H1 (cell line): Measurements from ENCODE around the gene TUBGCP6. TPM values are rescaled to one million over a fixed set of nuclear protein-coding genes. Genes with fewer than 3 reads are reported as not detected.
"Not testable (repeated sequence)": the region's sequence is repeated elsewhere in the genome, so short reads cannot be mapped to it uniquely, and the experiment has no call there.

Experiments used
- CTCF ChIA-PET: fragments of 300-600 bp; sonication (Branson Sonifier 250); formaldehyde crosslinking; loops from one replicate; lab custom pipeline; 2021; ENCODE audit not compliant: partially characterized antibody; lab: Charles Lee
- POLR2A ChIA-PET: fragments of 300-600 bp; sonication (Branson Sonifier 250); formaldehyde crosslinking; loops from one replicate; lab custom pipeline; 2021; ENCODE audit warnings: inconsistent platforms; ENCODE audit not compliant: partially characterized antibody; lab: Charles Lee
- DNase-seq, 2 experiments: peaks; one replicate each; pipeline versions ENCODE4 v3.0.0 to v3.0.0-alpha.2; 2010 to 2022; ENCODE audit warnings: low spot score in 2 of 2, low read depth in 1 of 2, mixed read lengths in 1 of 2
- FAIRE-seq: peaks from 2 replicates; lab custom pipeline; 2011; peaks lifted over from hg19 to GRCh38; lab: Jason Lieb, UNC
- H2AFZ ChIP-seq: 2 replicates; pipeline ENCODE4 v1.8.1; 2012; ENCODE audit warnings: low read length, inconsistent platforms
- H2AK5ac ChIP-seq: 2 replicates; pipeline ENCODE4 v1.6.1; 2013; ENCODE audit warnings: low read depth, low read length
- H2BK120ac ChIP-seq: replicated peaks from 2 replicates; pipeline ENCODE3; 2013; ENCODE audit warnings: low read depth, low read length, inconsistent platforms
- H2BK12ac ChIP-seq: 2 replicates; pipeline ENCODE4 v1.6.1; 2013; ENCODE audit warnings: low read depth, low read length
- H2BK15ac ChIP-seq: 2 replicates; pipeline ENCODE4 v1.6.1; 2013; ENCODE audit warnings: low read length
- H2BK20ac ChIP-seq: 2 replicates; pipeline ENCODE4 v1.6.1; 2013; ENCODE audit warnings: low read length
- H2BK5ac ChIP-seq: 2 replicates; pipeline ENCODE4 v1.6.1; 2013; ENCODE audit warnings: low read depth, low read length
- H3K14ac ChIP-seq: 2 replicates; pipeline ENCODE4 v1.6.1; 2013; ENCODE audit warnings: inconsistent platforms; ENCODE audit not compliant: insufficient read length
- H3K18ac ChIP-seq: 2 replicates; pipeline ENCODE4 v1.6.1; 2013; ENCODE audit warnings: low read length; ENCODE audit errors: extremely low read depth
- H3K23ac ChIP-seq: 2 replicates; pipeline ENCODE4 v1.6.1; 2013; ENCODE audit warnings: inconsistent platforms; ENCODE audit not compliant: insufficient read length
- H3K23me2 ChIP-seq: 2 replicates; pipeline ENCODE4 v1.6.1; 2013; ENCODE audit warnings: low read depth, low read length
- H3K27ac ChIP-seq: 2 replicates; pipeline ENCODE4 v1.6.1; 2011; ENCODE audit warnings: low read depth, low read length, inconsistent platforms
- H3K27me3 ChIP-seq, 4 experiments: replicated peaks in 1 of 4; 1 replicate in 1 of 4; 2 replicates in 3 of 4; pipeline versions ENCODE4 v1.6.1 to v1.8.1; 2011 to 2013; ENCODE audit warnings: low read length in 3 of 4, mild to moderate bottlenecking in 3 of 4, inconsistent platforms in 2 of 4, mixed read lengths in 2 of 4, moderate library complexity in 1 of 4; ENCODE audit not compliant: control insufficient read depth in 3 of 4, insufficient read depth in 3 of 4; ENCODE audit errors: extremely low read depth in 1 of 4
- H3K36me3 ChIP-seq, 4 experiments: 2 replicates each; pipeline versions ENCODE4 v1.6.1 to v1.8.1; 2011 to 2013; ENCODE audit warnings: mild to moderate bottlenecking in 4 of 4, low read length in 3 of 4, moderate library complexity in 2 of 4, control low read depth in 1 of 4, inconsistent platforms in 1 of 4; ENCODE audit not compliant: insufficient read depth in 4 of 4, control insufficient read depth in 2 of 4
- H3K4ac ChIP-seq: replicated peaks from 2 replicates; pipeline ENCODE3; 2013; ENCODE audit warnings: low read length, low read depth, mixed read lengths, inconsistent platforms; ENCODE audit not compliant: insufficient read length
- H3K4me1 ChIP-seq, 4 experiments: replicated peaks in 1 of 4; 1 replicate in 1 of 4; 2 replicates in 3 of 4; pipeline versions ENCODE4 v1.6.1 to v1.8.1; 2011 to 2013; ENCODE audit warnings: low read length in 3 of 4, inconsistent platforms in 2 of 4, mixed read lengths in 1 of 4; ENCODE audit not compliant: insufficient read depth in 4 of 4, control insufficient read depth in 3 of 4
- H3K4me2 ChIP-seq, 2 experiments: 2 replicates each; pipeline versions ENCODE4 v1.6.1 to v1.8.1; 2011 to 2013; ENCODE audit warnings: low read depth in 2 of 2, low read length in 2 of 2, control low read depth in 1 of 2, inconsistent platforms in 1 of 2, mild to moderate bottlenecking in 1 of 2; ENCODE audit not compliant: insufficient read depth in 1 of 2
- H3K4me3 ChIP-seq, 4 experiments: fragments of 200-600, 300-600 bp in 1 of 4; sonication (generic), shearing (Covaris generic), sonication (Bioruptor Twin) in 1 of 4; 2 replicates each; pipeline versions ENCODE4 v1.5.1 to v1.8.1; 2011 to 2016; ENCODE audit warnings: low read length in 4 of 4, low read depth in 3 of 4, control low read depth in 2 of 4, inconsistent platforms in 2 of 4, mild to moderate bottlenecking in 2 of 4, mixed read lengths in 1 of 4, moderate library complexity in 1 of 4; ENCODE audit not compliant: insufficient read depth in 2 of 4; ENCODE audit errors: extremely low read depth in 1 of 4
- H3K56ac ChIP-seq: replicated peaks from 2 replicates; pipeline ENCODE3; 2013; ENCODE audit warnings: low read depth, mild to moderate bottlenecking, mixed read lengths, low read length, inconsistent platforms; ENCODE audit not compliant: insufficient read length
- H3K79me1 ChIP-seq: 2 replicates; pipeline ENCODE4 v1.6.1; 2013; ENCODE audit warnings: low read depth, low read length, control low read depth
- H3K79me2 ChIP-seq, 2 experiments: 2 replicates each; pipeline versions ENCODE4 v1.6.1 to v1.8.1; 2012 to 2013; ENCODE audit warnings: low read length in 2 of 2, mild to moderate bottlenecking in 2 of 2, inconsistent platforms in 1 of 2; ENCODE audit not compliant: insufficient read depth in 2 of 2, control insufficient read depth in 1 of 2
- H3K9ac ChIP-seq, 4 experiments: replicated peaks in 1 of 4; 1 replicate in 1 of 4; 2 replicates in 3 of 4; pipeline versions ENCODE4 v1.6.1 to v1.8.1; 2011 to 2013; ENCODE audit warnings: low read depth in 3 of 4, low read length in 3 of 4, control low read depth in 2 of 4, mild to moderate bottlenecking in 2 of 4, moderate library complexity in 2 of 4, inconsistent platforms in 1 of 4; ENCODE audit errors: extremely low read depth in 1 of 4
- H3K9me3 ChIP-seq, 2 experiments: 2 replicates each; pipeline versions ENCODE4 v1.6.1 to v1.8.1; 2012 to 2013; ENCODE audit warnings: mild to moderate bottlenecking in 2 of 2, moderate library complexity in 2 of 2, control low read depth in 1 of 2, inconsistent platforms in 1 of 2, low read depth in 1 of 2, low read length in 1 of 2, mixed read lengths in 1 of 2; ENCODE audit not compliant: insufficient read depth in 2 of 2
- H4K20me1 ChIP-seq, 2 experiments: replicated peaks in 1 of 2; 2 replicates each; pipeline versions ENCODE3 to v1.8.1; 2011 to 2013; ENCODE audit warnings: inconsistent platforms in 2 of 2, low read length in 2 of 2, mild to moderate bottlenecking in 1 of 2; ENCODE audit not compliant: insufficient read depth in 2 of 2, control insufficient read depth in 1 of 2
- H4K5ac ChIP-seq: 2 replicates; pipeline ENCODE4 v1.6.1; 2013; ENCODE audit warnings: low read length, low read depth, mixed read lengths, inconsistent platforms; ENCODE audit not compliant: insufficient read length
- H4K8ac ChIP-seq: 2 replicates; pipeline ENCODE4 v1.8.0; 2013; ENCODE audit warnings: mild to moderate bottlenecking, moderate library complexity, low read length, inconsistent platforms; ENCODE audit not compliant: insufficient read depth; ENCODE audit errors: extremely low read depth
- H4K91ac ChIP-seq: replicated peaks from 2 replicates; pipeline ENCODE3; 2013; ENCODE audit warnings: low read length, mixed read lengths, inconsistent platforms; ENCODE audit not compliant: insufficient read length
- WGBS, 2 experiments: shearing (Covaris generic) in 1 of 2; methylation state at CpG; one replicate each; pipeline versions ENCODE4 v1.1.6 to v1.1.7; 2013 to 2015; ENCODE audit warnings: low lambda C conversion rate in 2 of 2, mixed read lengths in 2 of 2, inconsistent platforms in 1 of 2, low coverage in 1 of 2, missing lambda C conversion rate in 1 of 2; ENCODE audit not compliant: insufficient replicate concordance in 2 of 2, insufficient coverage in 1 of 2, insufficient read length in 1 of 2; ENCODE audit errors: extremely low coverage in 1 of 2, missing lambda C conversion rate in 1 of 2; 5-methylcytosine and 5-hydroxymethylcytosine counted together
- polyA plus RNA-seq, 7 experiments: library from polyadenylated mRNA; depleted of rRNA in 3 of 7; stranded (reverse) in 5 of 7; unstranded in 2 of 7; fragments of >200 nt in 5 of 7; fragments of 200-250 nt in 2 of 7; gene quantifications; 1 replicate in 5 of 7; 2 replicates in 1 of 7; 4 replicates in 1 of 7; pipeline versions ENCODE4 v1.2.1 to v1.2.3, GENCODE V29; 2011 to 2013; ENCODE audit warnings: missing spikeins in 2 of 7, mixed read lengths in 2 of 7
- total RNA-seq: library from RNA; stranded (reverse); fragmentation: NEBNext Ultra II Directional; extraction: Animal tissue kit (Norgen Biotek cat#: 25700); gene quantifications from 2 replicates; pipeline ENCODE4 v1.2.1, GENCODE V29; 2021

Gene TUBGCP6
- total and polyA plus RNA-seq, 2 of the 8 experiments (the other 6 are each of a cell fraction or from before 2014, with no cell fraction given) = 24.2 to 24.7 TPM

- H3K79me1 ChIP-seq, H2BK12ac ChIP-seq, H3K79me2 ChIP-seq, H3K56ac ChIP-seq, H2AFZ ChIP-seq, H2BK20ac ChIP-seq, H4K8ac ChIP-seq, H3K18ac ChIP-seq, H3K4ac ChIP-seq, H2BK120ac ChIP-seq, H3K4me2 ChIP-seq, H3K9ac ChIP-seq, H2BK15ac ChIP-seq, H3K4me3 ChIP-seq, FAIRE-seq, H2BK5ac ChIP-seq, H3K14ac ChIP-seq, H2AK5ac ChIP-seq, DNase-seq, H3K27ac ChIP-seq, H4K5ac ChIP-seq, H3K23ac ChIP-seq, H4K91ac ChIP-seq: not testable (repeated sequence)
- H3K36me3 ChIP-seq = peaks cover 8 to 38% (median 29%) of the 10 kb centered on the region in 4 experiments; a peak in 7 of 8 replicates
- ChIA-PET POLR2A (interaction anchor here (1.2 to 3.2 kb wide), 3 partner anchors 23 to 68 kb away, joined by 3 to 12 read pairs (median 5); partner anchors contain the start of gene HDAC10), CTCF (interaction anchor here (0.9 to 6.0 kb wide), 12 partner anchors 12 to 95 kb away, joined by 3 to 39 read pairs (median 4); partner anchors contain the start of genes DENND6B and MAPK12)
- peaks cover 7 to 24% of the 10 kb centered on the region in 2 experiments; a peak in 3 of 4 replicates for H3K9me3 ChIP-seq
- WGBS, 2 experiments = 93% methylated on average over 10 of the region's 10 CpGs; no CpG with 5 or more reads in 1 of the 2 experiments
- peaks cover 11% of the 10 kb centered on the region; the same call in 1 of the 2 replicates for H3K23me2 ChIP-seq
- H3K4me1 ChIP-seq = peaks cover 2 to 14% (median 9%) of the 10 kb centered on the region in 4 experiments; a peak in 6 of 7 replicates
- H4K20me1 ChIP-seq = peaks cover 6 to 10% of the 10 kb centered on the region in 2 experiments
- peaks cover 18 to 28% (median 27%) of the 10 kb centered on the region in 4 experiments; a peak in 6 of 7 replicates for H3K27me3 ChIP-seq
Observed at GRCh38 chr22:50273781-50274180, 29.0 kb upstream of the TUBGCP6 start.
